HepG2 (cell line): Measurements from ENCODE around the gene SYT1. TPM values are rescaled to one million over a fixed set of nuclear protein-coding genes. Genes with fewer than 3 reads are reported as not detected.

Source experiments
- AGO2 ChIP-seq: fragments of 200-400 bp; formaldehyde crosslinking; optimal IDR thresholded peaks from 2 replicates; pipeline ENCODE3; 2017; ENCODE audit warnings: mild to moderate bottlenecking, low read depth, low read length, moderate library complexity
- CAMTA2 ChIP-seq: sonication (generic); formaldehyde crosslinking; IDR thresholded peaks from 2 replicates; pipeline ENCODE4 v1.4.0; 2020; ENCODE audit warnings: mild to moderate bottlenecking, missing genetic modification reagents, borderline replicate concordance
- GATAD2A ChIP-seq: IDR thresholded peaks from 2 replicates; pipeline ENCODE4 v1.6.1; 2016
- MIXL1 ChIP-seq: IDR thresholded peaks from 2 replicates; pipeline ENCODE4 v1.6.1; 2016
- ONECUT2 ChIP-seq: sonication (generic); formaldehyde crosslinking; IDR thresholded peaks from 2 replicates; pipeline ENCODE4 v1.4.0; 2020; ENCODE audit warnings: missing genetic modification reagents
- PHF5A ChIP-seq: IDR thresholded peaks from one replicate; pipeline ENCODE4 v1.6.1; 2018; ENCODE audit warnings: low read depth, missing genetic modification reagents; ENCODE audit not compliant: unreplicated experiment
- PPARG ChIP-seq: conservative IDR thresholded peaks from 2 replicates; pipeline ENCODE4 v1.6.1; 2016; ENCODE audit warnings: missing biosample characterization, missing genetic modification reagents
- RAD21 ChIP-seq: fragments of 450-650 bp; formaldehyde crosslinking; IDR thresholded peaks from 2 replicates; pipeline ENCODE4 v1.5.0; 2020; ENCODE audit warnings: mild to moderate bottlenecking
- RBM39 ChIP-seq: fragments of 200-400 bp; formaldehyde crosslinking; IDR thresholded peaks from one replicate; pipeline ENCODE4 v1.6.1; 2018; ENCODE audit warnings: antibody characterized with exemption, mild to moderate bottlenecking, low read depth, low read length; ENCODE audit not compliant: poor library complexity, severe bottlenecking
- SMC3 ChIP-seq: IDR thresholded peaks from 2 replicates; pipeline ENCODE4 v1.6.1; 2011; ENCODE audit warnings: low read length, improper control_type of control experiment
- SMYD3 ChIP-seq: sonication (generic); formaldehyde crosslinking; IDR thresholded peaks from 2 replicates; pipeline ENCODE4 v1.8.1; 2023; ENCODE audit warnings: mild to moderate bottlenecking, missing genetic modification reagents
- U2AF2 ChIP-seq: fragments of 200-400 bp; formaldehyde crosslinking; IDR thresholded peaks from 2 replicates; pipeline ENCODE4 v1.6.1; 2017; ENCODE audit warnings: low read depth, mild to moderate bottlenecking, low read length
- ZEB1 ChIP-seq: IDR thresholded peaks from 2 replicates; pipeline ENCODE4 v1.6.1; 2012; ENCODE audit warnings: mild to moderate bottlenecking, low read depth, inconsistent platforms; ENCODE audit not compliant: insufficient replicate concordance
- ZNF446 ChIP-seq: sonication (generic); formaldehyde crosslinking; IDR thresholded peaks from 2 replicates; pipeline ENCODE4 v1.5.0; 2020; ENCODE audit warnings: mild to moderate bottlenecking, missing genetic modification reagents
- ZNF543 ChIP-seq: sonication (generic); formaldehyde crosslinking; IDR thresholded peaks from 2 replicates; pipeline ENCODE4 v1.4.0; 2020; ENCODE audit warnings: mild to moderate bottlenecking, missing genetic modification reagents
- ZNF644 ChIP-seq: IDR thresholded peaks from 2 replicates; pipeline ENCODE4 v1.6.1; 2016; ENCODE audit warnings: low read depth
- ZSCAN9 ChIP-seq: IDR thresholded peaks from 2 replicates; pipeline ENCODE4 v1.6.1; 2016; ENCODE audit warnings: borderline replicate concordance
- polyA plus RNA-seq, 8 experiments: library from polyadenylated mRNA; depleted of rRNA in 3 of 8; stranded (reverse) in 7 of 8; unstranded in 1 of 8; fragments of >200 nt; fragmentation: Illumina TruSeq in 4 of 8; extraction: Trizol in 4 of 8; gene quantifications; 2 replicates each; pipeline versions ENCODE4 v1.2.1 to v1.2.3, GENCODE V29; 2011 to 2016; ENCODE audit warnings: low read depth in 4 of 8, missing spikeins in 1 of 8, mixed read lengths in 1 of 8; ENCODE audit not compliant: insufficient read depth in 1 of 8
- total RNA-seq, 5 experiments: library from RNA; depleted of rRNA; stranded (reverse); fragments of >200 nt; fragmentation: Illumina TruSeq; extraction: Trizol; gene quantifications; 2 replicates each; pipeline ENCODE4 v1.2.3, GENCODE V29; 2016; ENCODE audit warnings: low read depth in 1 of 5
- TF ChIP-seq, protein P1 (sequence below), 2 experiments: fragments of 450-650 bp in 1 of 2; sonication (generic) in 1 of 2; formaldehyde crosslinking in 1 of 2; IDR thresholded peaks; 2 replicates each; pipeline versions ENCODE4 v1.6.1 to v1.8.0; 2016 to 2022; ENCODE audit warnings: antibody characterized with exemption in 1 of 2, mild to moderate bottlenecking in 1 of 2, missing genetic modification reagents in 1 of 2
- TF ChIP-seq, protein P2 (sequence below): IDR thresholded peaks from 2 replicates; pipeline ENCODE4 v1.4.0; 2020; ENCODE audit warnings: mild to moderate bottlenecking, missing genetic modification reagents

Gene SYT1
- total and polyA plus RNA-seq, 2 of the 13 experiments (the other 11 are each of a cell fraction or from before 2014, with no cell fraction given), result not detected

DNA sequence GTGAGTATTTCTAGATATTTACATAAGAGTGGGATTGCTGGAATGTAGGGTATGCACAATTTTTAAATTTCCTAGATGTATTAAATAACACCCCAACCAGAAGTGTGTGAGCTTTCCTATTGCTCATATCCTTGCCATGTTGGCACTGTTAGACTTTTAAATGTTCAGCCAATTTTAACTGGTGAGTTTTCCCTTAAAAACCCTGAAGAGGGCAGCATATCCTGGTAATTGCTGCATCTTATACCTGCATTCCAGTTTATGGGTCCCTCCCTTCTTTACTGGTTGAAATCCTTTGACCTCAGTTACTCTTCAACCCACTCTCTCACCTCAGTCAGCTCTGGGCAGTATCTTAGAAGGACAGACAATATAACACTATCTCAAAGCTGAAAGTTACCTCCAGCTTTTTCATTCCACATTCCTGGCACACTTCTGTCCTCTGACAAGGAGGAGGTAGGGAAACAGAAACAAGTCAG is 555.6 kb downstream of the SYT1 start (continued):
- TF ChIP-seq, protein P1, sequence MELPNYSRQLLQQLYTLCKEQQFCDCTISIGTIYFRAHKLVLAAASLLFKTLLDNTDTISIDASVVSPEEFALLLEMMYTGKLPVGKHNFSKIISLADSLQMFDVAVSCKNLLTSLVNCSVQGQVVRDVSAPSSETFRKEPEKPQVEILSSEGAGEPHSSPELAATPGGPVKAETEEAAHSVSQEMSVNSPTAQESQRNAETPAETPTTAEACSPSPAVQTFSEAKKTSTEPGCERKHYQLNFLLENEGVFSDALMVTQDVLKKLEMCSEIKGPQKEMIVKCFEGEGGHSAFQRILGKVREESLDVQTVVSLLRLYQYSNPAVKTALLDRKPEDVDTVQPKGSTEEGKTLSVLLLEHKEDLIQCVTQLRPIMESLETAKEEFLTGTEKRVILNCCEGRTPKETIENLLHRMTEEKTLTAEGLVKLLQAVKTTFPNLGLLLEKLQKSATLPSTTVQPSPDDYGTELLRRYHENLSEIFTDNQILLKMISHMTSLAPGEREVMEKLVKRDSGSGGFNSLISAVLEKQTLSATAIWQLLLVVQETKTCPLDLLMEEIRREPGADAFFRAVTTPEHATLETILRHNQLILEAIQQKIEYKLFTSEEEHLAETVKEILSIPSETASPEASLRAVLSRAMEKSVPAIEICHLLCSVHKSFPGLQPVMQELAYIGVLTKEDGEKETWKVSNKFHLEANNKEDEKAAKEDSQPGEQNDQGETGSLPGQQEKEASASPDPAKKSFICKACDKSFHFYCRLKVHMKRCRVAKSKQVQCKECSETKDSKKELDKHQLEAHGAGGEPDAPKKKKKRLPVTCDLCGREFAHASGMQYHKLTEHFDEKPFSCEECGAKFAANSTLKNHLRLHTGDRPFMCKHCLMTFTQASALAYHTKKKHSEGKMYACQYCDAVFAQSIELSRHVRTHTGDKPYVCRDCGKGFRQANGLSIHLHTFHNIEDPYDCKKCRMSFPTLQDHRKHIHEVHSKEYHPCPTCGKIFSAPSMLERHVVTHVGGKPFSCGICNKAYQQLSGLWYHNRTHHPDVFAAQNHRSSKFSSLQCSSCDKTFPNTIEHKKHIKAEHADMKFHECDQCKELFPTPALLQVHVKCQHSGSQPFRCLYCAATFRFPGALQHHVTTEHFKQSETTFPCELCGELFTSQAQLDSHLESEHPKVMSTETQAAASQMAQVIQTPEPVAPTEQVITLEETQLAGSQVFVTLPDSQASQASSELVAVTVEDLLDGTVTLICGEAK (IDR thresholded peaks at IDR 0.05), result no peak
- TF ChIP-seq, protein P1 (CRISPR knock-in tag; IDR thresholded peaks at IDR 0.05), result no peak
- TF ChIP-seq MIXL1 (peak; percentile 73; the same call in 1 of the 2 replicates), ONECUT2 (CRISPR knock-in tag) (no peak), PPARG (CRISPR knock-in tag) (peak; percentile 28; the same call in 1 of the 2 replicates), PHF5A (CRISPR knock-in tag) (no peak), RAD21 (CRISPR knock-in tag) (peak; percentile 68), ZNF644 (CRISPR knock-in tag) (0 out of 2 replicates have a peak, but pooled peaks have one; percentile 13), U2AF2 (no peak), GATAD2A (CRISPR knock-in tag) (peak; percentile 41; the same call in 1 of the 2 replicates), CAMTA2 (CRISPR knock-in tag) (no peak), ZNF543 (CRISPR knock-in tag) (no peak), AGO2 (no peak), ZEB1 (peak; percentile 37), SMYD3 (peak; percentile 51; the same call in 1 of the 2 replicates), RBM39 (no peak), SMC3 (peak; percentile 83), ZSCAN9 (CRISPR knock-in tag) (0 out of 2 replicates have a peak, but pooled peaks have one; percentile 45), ZNF446 (no peak)
- TF ChIP-seq, protein P2, sequence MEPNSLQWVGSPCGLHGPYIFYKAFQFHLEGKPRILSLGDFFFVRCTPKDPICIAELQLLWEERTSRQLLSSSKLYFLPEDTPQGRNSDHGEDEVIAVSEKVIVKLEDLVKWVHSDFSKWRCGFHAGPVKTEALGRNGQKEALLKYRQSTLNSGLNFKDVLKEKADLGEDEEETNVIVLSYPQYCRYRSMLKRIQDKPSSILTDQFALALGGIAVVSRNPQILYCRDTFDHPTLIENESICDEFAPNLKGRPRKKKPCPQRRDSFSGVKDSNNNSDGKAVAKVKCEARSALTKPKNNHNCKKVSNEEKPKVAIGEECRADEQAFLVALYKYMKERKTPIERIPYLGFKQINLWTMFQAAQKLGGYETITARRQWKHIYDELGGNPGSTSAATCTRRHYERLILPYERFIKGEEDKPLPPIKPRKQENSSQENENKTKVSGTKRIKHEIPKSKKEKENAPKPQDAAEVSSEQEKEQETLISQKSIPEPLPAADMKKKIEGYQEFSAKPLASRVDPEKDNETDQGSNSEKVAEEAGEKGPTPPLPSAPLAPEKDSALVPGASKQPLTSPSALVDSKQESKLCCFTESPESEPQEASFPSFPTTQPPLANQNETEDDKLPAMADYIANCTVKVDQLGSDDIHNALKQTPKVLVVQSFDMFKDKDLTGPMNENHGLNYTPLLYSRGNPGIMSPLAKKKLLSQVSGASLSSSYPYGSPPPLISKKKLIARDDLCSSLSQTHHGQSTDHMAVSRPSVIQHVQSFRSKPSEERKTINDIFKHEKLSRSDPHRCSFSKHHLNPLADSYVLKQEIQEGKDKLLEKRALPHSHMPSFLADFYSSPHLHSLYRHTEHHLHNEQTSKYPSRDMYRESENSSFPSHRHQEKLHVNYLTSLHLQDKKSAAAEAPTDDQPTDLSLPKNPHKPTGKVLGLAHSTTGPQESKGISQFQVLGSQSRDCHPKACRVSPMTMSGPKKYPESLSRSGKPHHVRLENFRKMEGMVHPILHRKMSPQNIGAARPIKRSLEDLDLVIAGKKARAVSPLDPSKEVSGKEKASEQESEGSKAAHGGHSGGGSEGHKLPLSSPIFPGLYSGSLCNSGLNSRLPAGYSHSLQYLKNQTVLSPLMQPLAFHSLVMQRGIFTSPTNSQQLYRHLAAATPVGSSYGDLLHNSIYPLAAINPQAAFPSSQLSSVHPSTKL, result peak; percentile 66
